HepG2 (cell line): ENCODE results near the gene CALR. TPM values are rescaled to one million over a fixed set of nuclear protein-coding genes. Genes with fewer than 3 reads are reported as not detected.

Experiments used
- ETV5 ChIP-seq: IDR thresholded peaks from 2 replicates; pipeline ENCODE4 v1.6.1; 2018; ENCODE audit warnings: missing biosample characterization, missing genetic modification reagents, inconsistent platforms, borderline replicate concordance
- IRX3 ChIP-seq: sonication (generic); formaldehyde crosslinking; IDR thresholded peaks from 2 replicates; pipeline ENCODE4 v1.8.1; 2023; ENCODE audit warnings: mild to moderate bottlenecking, low read depth, missing genetic modification reagents, borderline replicate concordance
- SOX6 ChIP-seq, 2 experiments: fragments of 450-650 bp in 1 of 2; sonication (generic) in 1 of 2; formaldehyde crosslinking in 1 of 2; IDR thresholded peaks; 2 replicates each; pipeline versions ENCODE4 v1.4.0 to v1.6.1; 2017 to 2020; ENCODE audit warnings: antibody characterized with exemption in 1 of 2, mild to moderate bottlenecking in 1 of 2, missing genetic modification reagents in 1 of 2
- TRIM24 ChIP-seq: sonication (generic); formaldehyde crosslinking; IDR thresholded peaks from 2 replicates; pipeline ENCODE4 v1.8.0; 2022; ENCODE audit warnings: mild to moderate bottlenecking, missing genetic modification reagents
- ZFP36 ChIP-seq: fragments of 150-350 bp; IDR thresholded peaks from 2 replicates; pipeline ENCODE4 v1.6.1; 2018; ENCODE audit warnings: borderline replicate concordance, low read length, low read depth; ENCODE audit not compliant: partially characterized antibody
- ZNF672 ChIP-seq: sonication (generic); formaldehyde crosslinking; IDR thresholded peaks from 2 replicates; pipeline ENCODE4 v1.8.1; 2022; ENCODE audit warnings: missing genetic modification reagents
- polyA plus RNA-seq, 8 experiments: library from polyadenylated mRNA; depleted of rRNA in 3 of 8; stranded (reverse) in 7 of 8; unstranded in 1 of 8; fragments of >200 nt; fragmentation: Illumina TruSeq in 4 of 8; extraction: Trizol in 4 of 8; gene quantifications; 2 replicates each; pipeline versions ENCODE4 v1.2.1 to v1.2.3, GENCODE V29; 2011 to 2016; ENCODE audit warnings: low read depth in 4 of 8, missing spikeins in 1 of 8, mixed read lengths in 1 of 8; ENCODE audit not compliant: insufficient read depth in 1 of 8
- total RNA-seq, 5 experiments: library from RNA; depleted of rRNA; stranded (reverse); fragments of >200 nt; fragmentation: Illumina TruSeq; extraction: Trizol; gene quantifications; 2 replicates each; pipeline ENCODE4 v1.2.3, GENCODE V29; 2016; ENCODE audit warnings: low read depth in 1 of 5
- TF ChIP-seq, protein P1 (sequence below): sonication (generic); formaldehyde crosslinking; IDR thresholded peaks from 2 replicates; pipeline ENCODE4 v1.4.0; 2020; ENCODE audit warnings: missing genetic modification reagents
- TF ChIP-seq, protein P2 (sequence below), 2 experiments: sonication (generic) in 1 of 2; formaldehyde crosslinking in 1 of 2; IDR thresholded peaks; 2 replicates each; pipeline versions ENCODE4 v1.4.0 to v1.6.1; 2016 to 2020; ENCODE audit warnings: borderline replicate concordance in 1 of 2, low read depth in 1 of 2, mild to moderate bottlenecking in 1 of 2, missing genetic modification reagents in 1 of 2
- TF ChIP-seq, protein P3 (sequence below): sonication (generic); formaldehyde crosslinking; conservative IDR thresholded peaks from 2 replicates; pipeline ENCODE4 v1.4.0; 2020; ENCODE audit warnings: missing genetic modification reagents
- TF ChIP-seq, protein P4 (sequence below): sonication (generic); formaldehyde crosslinking; IDR thresholded peaks from 2 replicates; pipeline ENCODE4 v1.9.0; 2021; ENCODE audit warnings: missing genetic modification reagents, borderline replicate concordance
- TF ChIP-seq, protein P5 (sequence below): sonication (generic); formaldehyde crosslinking; IDR thresholded peaks from 2 replicates; pipeline ENCODE4 v1.4.0; 2020; ENCODE audit warnings: missing genetic modification reagents

CALR gene
- total and polyA plus RNA-seq, 2 of the 13 experiments (the other 11 are each of a cell fraction or from before 2014, with no cell fraction given): 898 to 934 TPM

DNA sequence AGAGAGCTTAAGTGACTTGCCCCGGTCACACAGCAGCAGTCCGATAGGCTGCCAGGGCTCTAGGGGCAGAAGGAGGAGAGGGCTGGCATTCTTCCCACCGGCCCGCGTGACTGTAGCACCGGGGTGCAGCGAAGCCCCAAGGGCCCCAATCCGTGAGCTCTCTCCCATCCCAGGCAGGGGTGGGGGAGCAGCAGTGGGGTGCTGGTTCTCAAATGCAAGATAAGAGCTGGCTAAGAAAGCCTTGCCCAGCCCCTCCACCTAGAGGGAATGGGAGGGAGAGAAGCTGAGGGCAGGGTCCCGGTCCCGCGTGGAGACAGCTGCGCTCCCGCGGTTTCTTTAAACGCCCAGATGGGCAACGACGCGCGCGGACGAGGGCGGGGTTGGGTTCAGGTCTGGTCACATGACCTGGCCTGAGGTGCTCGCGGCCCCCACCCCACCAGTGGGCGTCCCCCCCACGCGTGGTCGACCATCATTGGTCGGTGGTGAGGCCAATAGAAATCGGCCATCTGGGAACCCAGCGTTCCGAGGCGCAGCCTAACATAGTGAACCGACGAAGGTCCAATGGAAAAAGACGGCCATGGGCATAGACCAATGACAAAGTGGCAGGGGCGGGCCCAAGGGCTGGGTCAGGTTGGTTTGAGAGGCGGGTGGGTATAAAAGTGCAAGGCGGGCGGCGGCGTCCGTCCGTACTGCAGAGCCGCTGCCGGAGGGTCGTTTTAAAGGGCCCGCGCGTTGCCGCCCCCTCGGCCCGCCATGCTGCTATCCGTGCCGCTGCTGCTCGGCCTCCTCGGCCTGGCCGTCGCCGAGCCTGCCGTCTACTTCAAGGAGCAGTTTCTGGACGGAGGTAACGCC is at the start of gene CALR (continued):
- TF ChIP-seq, protein P1, sequence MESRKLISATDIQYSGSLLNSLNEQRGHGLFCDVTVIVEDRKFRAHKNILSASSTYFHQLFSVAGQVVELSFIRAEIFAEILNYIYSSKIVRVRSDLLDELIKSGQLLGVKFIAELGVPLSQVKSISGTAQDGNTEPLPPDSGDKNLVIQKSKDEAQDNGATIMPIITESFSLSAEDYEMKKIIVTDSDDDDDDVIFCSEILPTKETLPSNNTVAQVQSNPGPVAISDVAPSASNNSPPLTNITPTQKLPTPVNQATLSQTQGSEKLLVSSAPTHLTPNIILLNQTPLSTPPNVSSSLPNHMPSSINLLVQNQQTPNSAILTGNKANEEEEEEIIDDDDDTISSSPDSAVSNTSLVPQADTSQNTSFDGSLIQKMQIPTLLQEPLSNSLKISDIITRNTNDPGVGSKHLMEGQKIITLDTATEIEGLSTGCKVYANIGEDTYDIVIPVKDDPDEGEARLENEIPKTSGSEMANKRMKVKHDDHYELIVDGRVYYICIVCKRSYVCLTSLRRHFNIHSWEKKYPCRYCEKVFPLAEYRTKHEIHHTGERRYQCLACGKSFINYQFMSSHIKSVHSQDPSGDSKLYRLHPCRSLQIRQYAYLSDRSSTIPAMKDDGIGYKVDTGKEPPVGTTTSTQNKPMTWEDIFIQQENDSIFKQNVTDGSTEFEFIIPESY (CRISPR knock-in tag): no peak
- TF ChIP-seq ZFP36 (no peak), ZNF672 (CRISPR knock-in tag) (no peak), TRIM24 (CRISPR knock-in tag) (no peak), ETV5 (peak; percentile 30; the same call in 1 of the 2 replicates), IRX3 (CRISPR knock-in tag) (no peak), SOX6 (IDR thresholded peaks at IDR 0.05) (no peak), SOX6 (CRISPR knock-in tag; IDR thresholded peaks at IDR 0.05) (peak; percentile 12; the same call in 1 of the 2 replicates)
- TF ChIP-seq, protein P2, sequence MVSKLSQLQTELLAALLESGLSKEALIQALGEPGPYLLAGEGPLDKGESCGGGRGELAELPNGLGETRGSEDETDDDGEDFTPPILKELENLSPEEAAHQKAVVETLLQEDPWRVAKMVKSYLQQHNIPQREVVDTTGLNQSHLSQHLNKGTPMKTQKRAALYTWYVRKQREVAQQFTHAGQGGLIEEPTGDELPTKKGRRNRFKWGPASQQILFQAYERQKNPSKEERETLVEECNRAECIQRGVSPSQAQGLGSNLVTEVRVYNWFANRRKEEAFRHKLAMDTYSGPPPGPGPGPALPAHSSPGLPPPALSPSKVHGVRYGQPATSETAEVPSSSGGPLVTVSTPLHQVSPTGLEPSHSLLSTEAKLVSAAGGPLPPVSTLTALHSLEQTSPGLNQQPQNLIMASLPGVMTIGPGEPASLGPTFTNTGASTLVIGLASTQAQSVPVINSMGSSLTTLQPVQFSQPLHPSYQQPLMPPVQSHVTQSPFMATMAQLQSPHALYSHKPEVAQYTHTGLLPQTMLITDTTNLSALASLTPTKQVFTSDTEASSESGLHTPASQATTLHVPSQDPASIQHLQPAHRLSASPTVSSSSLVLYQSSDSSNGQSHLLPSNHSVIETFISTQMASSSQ (IDR thresholded peaks at IDR 0.05; ENCODE audit: low read depth): no peak
- TF ChIP-seq, protein P2 (CRISPR knock-in tag; IDR thresholded peaks at IDR 0.05; ENCODE audit: borderline replicate concordance): peak; percentile 69; the same call in 1 of the 2 replicates
- TF ChIP-seq, protein P3, sequence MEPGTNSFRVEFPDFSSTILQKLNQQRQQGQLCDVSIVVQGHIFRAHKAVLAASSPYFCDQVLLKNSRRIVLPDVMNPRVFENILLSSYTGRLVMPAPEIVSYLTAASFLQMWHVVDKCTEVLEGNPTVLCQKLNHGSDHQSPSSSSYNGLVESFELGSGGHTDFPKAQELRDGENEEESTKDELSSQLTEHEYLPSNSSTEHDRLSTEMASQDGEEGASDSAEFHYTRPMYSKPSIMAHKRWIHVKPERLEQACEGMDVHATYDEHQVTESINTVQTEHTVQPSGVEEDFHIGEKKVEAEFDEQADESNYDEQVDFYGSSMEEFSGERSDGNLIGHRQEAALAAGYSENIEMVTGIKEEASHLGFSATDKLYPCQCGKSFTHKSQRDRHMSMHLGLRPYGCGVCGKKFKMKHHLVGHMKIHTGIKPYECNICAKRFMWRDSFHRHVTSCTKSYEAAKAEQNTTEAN (CRISPR knock-in tag): peak; percentile 5; the same call in 1 of the 2 replicates
- TF ChIP-seq, protein P4, sequence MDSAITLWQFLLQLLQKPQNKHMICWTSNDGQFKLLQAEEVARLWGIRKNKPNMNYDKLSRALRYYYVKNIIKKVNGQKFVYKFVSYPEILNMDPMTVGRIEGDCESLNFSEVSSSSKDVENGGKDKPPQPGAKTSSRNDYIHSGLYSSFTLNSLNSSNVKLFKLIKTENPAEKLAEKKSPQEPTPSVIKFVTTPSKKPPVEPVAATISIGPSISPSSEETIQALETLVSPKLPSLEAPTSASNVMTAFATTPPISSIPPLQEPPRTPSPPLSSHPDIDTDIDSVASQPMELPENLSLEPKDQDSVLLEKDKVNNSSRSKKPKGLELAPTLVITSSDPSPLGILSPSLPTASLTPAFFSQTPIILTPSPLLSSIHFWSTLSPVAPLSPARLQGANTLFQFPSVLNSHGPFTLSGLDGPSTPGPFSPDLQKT (CRISPR knock-in tag): no peak
- TF ChIP-seq, protein P5, sequence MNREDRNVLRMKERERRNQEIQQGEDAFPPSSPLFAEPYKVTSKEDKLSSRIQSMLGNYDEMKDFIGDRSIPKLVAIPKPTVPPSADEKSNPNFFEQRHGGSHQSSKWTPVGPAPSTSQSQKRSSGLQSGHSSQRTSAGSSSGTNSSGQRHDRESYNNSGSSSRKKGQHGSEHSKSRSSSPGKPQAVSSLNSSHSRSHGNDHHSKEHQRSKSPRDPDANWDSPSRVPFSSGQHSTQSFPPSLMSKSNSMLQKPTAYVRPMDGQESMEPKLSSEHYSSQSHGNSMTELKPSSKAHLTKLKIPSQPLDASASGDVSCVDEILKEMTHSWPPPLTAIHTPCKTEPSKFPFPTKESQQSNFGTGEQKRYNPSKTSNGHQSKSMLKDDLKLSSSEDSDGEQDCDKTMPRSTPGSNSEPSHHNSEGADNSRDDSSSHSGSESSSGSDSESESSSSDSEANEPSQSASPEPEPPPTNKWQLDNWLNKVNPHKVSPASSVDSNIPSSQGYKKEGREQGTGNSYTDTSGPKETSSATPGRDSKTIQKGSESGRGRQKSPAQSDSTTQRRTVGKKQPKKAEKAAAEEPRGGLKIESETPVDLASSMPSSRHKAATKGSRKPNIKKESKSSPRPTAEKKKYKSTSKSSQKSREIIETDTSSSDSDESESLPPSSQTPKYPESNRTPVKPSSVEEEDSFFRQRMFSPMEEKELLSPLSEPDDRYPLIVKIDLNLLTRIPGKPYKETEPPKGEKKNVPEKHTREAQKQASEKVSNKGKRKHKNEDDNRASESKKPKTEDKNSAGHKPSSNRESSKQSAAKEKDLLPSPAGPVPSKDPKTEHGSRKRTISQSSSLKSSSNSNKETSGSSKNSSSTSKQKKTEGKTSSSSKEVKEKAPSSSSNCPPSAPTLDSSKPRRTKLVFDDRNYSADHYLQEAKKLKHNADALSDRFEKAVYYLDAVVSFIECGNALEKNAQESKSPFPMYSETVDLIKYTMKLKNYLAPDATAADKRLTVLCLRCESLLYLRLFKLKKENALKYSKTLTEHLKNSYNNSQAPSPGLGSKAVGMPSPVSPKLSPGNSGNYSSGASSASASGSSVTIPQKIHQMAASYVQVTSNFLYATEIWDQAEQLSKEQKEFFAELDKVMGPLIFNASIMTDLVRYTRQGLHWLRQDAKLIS: peak; percentile 72; the same call in 1 of the 2 replicates
